Measurements from ENCODE around the gene NDUFB10. TPM values are rescaled to one million over a fixed set of nuclear protein-coding genes. Genes with fewer than 3 reads are reported as not detected.
A peak's percentile ranks its signal among the peaks of the same experiment; 100 is the strongest.

NDUFB10 gene
- total and polyA plus RNA-seq, 10 of the 15 experiments (the other 5 are each of a cell fraction or from before 2014, with no cell fraction given), result 52.2 to 319 (median 130) TPM

DNA sequence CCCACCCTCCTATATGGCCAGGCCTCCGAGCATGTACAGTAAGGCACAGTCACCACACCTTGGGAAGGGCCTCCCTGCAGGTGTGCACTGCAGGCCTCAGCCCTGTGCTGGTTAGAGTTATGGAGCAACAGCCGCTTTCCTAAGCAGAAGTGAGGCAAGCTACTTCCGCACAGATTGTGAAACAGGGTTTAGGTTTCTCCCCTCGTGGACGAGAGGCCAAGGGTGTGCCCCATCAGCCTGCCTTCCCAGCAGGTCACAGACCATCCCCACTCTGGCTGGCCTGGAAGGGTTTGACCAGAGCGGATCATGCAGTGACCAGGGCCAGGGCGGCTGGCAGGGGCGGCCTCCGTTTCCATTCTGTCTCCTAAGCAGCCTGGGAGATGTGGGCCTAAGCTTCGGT, 21.0 kb upstream of the NDUFB10 start:
- peaks cover 18% of the 10 kb centered on the region for H3K79me2 ChIP-seq (ENCODE audit: control insufficient read depth, insufficient read depth, low read length)
- intact Hi-C loops (cut with micrococcal nuclease; ENCODE audit: unreplicated experiment), result no loop called here
- TSS peak; percentile 22 for BruUV-seq (replicated peaks)
- ChIA-PET POLR2A (no interaction called here), RAD21 (ENCODE audit: unreplicated experiment) (no interaction called here), CTCF (no interaction called here), SMC1A (ENCODE audit: uncharacterized antibody, unreplicated experiment) (no interaction called here)
- no peaks in the 10 kb centered on the region for H3K27me3 ChIP-seq (replicated peaks in 1 of 2; ENCODE audit: control insufficient read depth in 2 of 2, insufficient read depth in 2 of 2, low read length in 1 of 2)
- DNase-seq (ENCODE audit: low read depth, low spot score) (no peak), FAIRE-seq (no peak), ATAC-seq (no peak)
- in situ Hi-C loops (cut with MboI), result loop anchor here (10.0 kb wide), 1 partner anchor 74 kb away; no protein-coding TSS in a partner anchor
- H3K4me2 ChIP-seq (ENCODE audit: control insufficient read depth, insufficient read depth), result no peak overlapping the region
- no peak overlapping the region for H3K27ac ChIP-seq (ENCODE audit: control insufficient read depth, insufficient read depth)
- H4K20me1 ChIP-seq (ENCODE audit: control insufficient read depth, insufficient read depth), result no peaks in the 10 kb centered on the region
- H3K9ac ChIP-seq (ENCODE audit: control insufficient read depth, insufficient read depth, low read length), result no peak overlapping the region
- no peak overlapping the region for H3K4me3 ChIP-seq
- no peaks in the 10 kb centered on the region for H3K9me3 ChIP-seq (replicated peaks; ENCODE audit: control insufficient read depth, insufficient read depth, low read length)
- H2AFZ ChIP-seq (ENCODE audit: control insufficient read depth, low read depth, low read length), result no peak overlapping the region
- TF ChIP-seq MTA2 (IDR thresholded peaks at IDR 0.05; ENCODE audit: low read depth) (no peak), TARDBP (IDR thresholded peaks at IDR 0.05; ENCODE audit: borderline replicate concordance) (no peak), SP1 (IDR thresholded peaks at IDR 0.05; ENCODE audit: low read depth, low read length) (no peak), KLF5 (IDR thresholded peaks at IDR 0.05; ENCODE audit: partially characterized antibody) (no peak), CEBPB (IDR thresholded peaks at IDR 0.05; ENCODE audit: borderline replicate concordance in 1 of 2, low read depth in 2 of 2, low read length in 2 of 2) (no peak)
- TF ChIP-seq, protein P1, sequence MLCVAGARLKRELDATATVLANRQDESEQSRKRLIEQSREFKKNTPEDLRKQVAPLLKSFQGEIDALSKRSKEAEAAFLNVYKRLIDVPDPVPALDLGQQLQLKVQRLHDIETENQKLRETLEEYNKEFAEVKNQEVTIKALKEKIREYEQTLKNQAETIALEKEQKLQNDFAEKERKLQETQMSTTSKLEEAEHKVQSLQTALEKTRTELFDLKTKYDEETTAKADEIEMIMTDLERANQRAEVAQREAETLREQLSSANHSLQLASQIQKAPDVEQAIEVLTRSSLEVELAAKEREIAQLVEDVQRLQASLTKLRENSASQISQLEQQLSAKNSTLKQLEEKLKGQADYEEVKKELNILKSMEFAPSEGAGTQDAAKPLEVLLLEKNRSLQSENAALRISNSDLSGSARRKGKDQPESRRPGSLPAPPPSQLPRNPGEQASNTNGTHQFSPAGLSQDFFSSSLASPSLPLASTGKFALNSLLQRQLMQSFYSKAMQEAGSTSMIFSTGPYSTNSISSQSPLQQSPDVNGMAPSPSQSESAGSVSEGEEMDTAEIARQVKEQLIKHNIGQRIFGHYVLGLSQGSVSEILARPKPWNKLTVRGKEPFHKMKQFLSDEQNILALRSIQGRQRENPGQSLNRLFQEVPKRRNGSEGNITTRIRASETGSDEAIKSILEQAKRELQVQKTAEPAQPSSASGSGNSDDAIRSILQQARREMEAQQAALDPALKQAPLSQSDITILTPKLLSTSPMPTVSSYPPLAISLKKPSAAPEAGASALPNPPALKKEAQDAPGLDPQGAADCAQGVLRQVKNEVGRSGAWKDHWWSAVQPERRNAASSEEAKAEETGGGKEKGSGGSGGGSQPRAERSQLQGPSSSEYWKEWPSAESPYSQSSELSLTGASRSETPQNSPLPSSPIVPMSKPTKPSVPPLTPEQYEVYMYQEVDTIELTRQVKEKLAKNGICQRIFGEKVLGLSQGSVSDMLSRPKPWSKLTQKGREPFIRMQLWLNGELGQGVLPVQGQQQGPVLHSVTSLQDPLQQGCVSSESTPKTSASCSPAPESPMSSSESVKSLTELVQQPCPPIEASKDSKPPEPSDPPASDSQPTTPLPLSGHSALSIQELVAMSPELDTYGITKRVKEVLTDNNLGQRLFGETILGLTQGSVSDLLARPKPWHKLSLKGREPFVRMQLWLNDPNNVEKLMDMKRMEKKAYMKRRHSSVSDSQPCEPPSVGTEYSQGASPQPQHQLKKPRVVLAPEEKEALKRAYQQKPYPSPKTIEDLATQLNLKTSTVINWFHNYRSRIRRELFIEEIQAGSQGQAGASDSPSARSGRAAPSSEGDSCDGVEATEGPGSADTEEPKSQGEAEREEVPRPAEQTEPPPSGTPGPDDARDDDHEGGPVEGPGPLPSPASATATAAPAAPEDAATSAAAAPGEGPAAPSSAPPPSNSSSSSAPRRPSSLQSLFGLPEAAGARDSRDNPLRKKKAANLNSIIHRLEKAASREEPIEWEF (IDR thresholded peaks at IDR 0.05; ENCODE audit: insufficient replicate concordance, low read depth, low read length), result no peak
- peaks cover 0 to 5% of the 10 kb centered on the region in 2 experiments; a peak in 3 of 4 replicates for H3K36me3 ChIP-seq (ENCODE audit: control insufficient read depth in 2 of 2, insufficient read depth in 2 of 2, low read length in 1 of 2)
- H3K4me1 ChIP-seq (ENCODE audit: control insufficient read depth, insufficient read depth, low read length), result peaks cover 3% of the 10 kb centered on the region; the same call in 1 of the 2 replicates
- WGBS (ENCODE audit: insufficient coverage, insufficient replicate concordance, low lambda C conversion rate, missing lambda C conversion rate), result 91% methylated on average over 10 of the region's 10 CpGs

All from GM12878 (cell line).